Psoas muscle (tissue), 8 donors: Measurements from ENCODE around the gene LDLR. TPM values are rescaled to one million over a fixed set of nuclear protein-coding genes. Genes with fewer than 3 reads are reported as not detected.

Source experiments
- ATAC-seq, 4 donors: fragments of 200-7000 bp; cut with Tn5 transposase; one replicate each; pipeline ENCODE4 v1.9.1; 2020; ENCODE audit warnings: moderate library complexity in 3 of 4, mild to moderate bottlenecking in 2 of 4
- DNase-seq, 2 donors: peaks; one replicate each; pipeline ENCODE4 v3.0.0-alpha.2; 2020
- H3K27ac ChIP-seq: fragments of 200-600 bp; one replicate; pipeline ENCODE4 v1.8.0; 2022
- H3K27me3 ChIP-seq, 3 donors: fragments of 200-600 bp in 1 of 3; one replicate each; pipeline versions ENCODE4 v1.6.1 to v1.8.0; 2013 to 2022; ENCODE audit warnings: low read length in 2 of 3, mild to moderate bottlenecking in 2 of 3, moderate library complexity in 1 of 3; ENCODE audit not compliant: insufficient read depth in 3 of 3
- H3K36me3 ChIP-seq, 2 donors: fragments of 200-600 bp in 1 of 2; one replicate each; pipeline versions ENCODE4 v1.6.1 to v1.8.0; 2013 to 2022; ENCODE audit warnings: low read depth in 1 of 2, mild to moderate bottlenecking in 1 of 2, moderate library complexity in 1 of 2; ENCODE audit not compliant: insufficient read depth in 1 of 2
- H3K4me1 ChIP-seq: fragments of 200-600 bp; one replicate; pipeline ENCODE4 v1.8.0; 2022
- H3K4me3 ChIP-seq: fragments of 200-600 bp; one replicate; pipeline ENCODE4 v1.8.0; 2022; ENCODE audit warnings: mild to moderate bottlenecking
- H3K9me3 ChIP-seq: fragments of 200-600 bp; one replicate; pipeline ENCODE4 v1.8.0; 2022
- CTCF ChIP-seq: fragments of 200-600 bp; IDR thresholded peaks from one replicate; pipeline ENCODE4 v1.8.0; 2022; ENCODE audit warnings: antibody characterized with exemption
- WGBS, 3 donors: extraction: QIAGEN DNeasy Blood & Tissue Kit; methylation state at CpG; one replicate each; pipeline versions ENCODE4 v1.1.6 to v1.1.7; 2013; 5-methylcytosine and 5-hydroxymethylcytosine counted together
- intact Hi-C, 2 donors: fragments of 100-400 bp; cut with DNase I; formaldehyde crosslinking; loops; one replicate each; pipeline versions ENCODE4 v1.11.0 to v1.14.2; 2022
- polyA plus RNA-seq, 3 donors: library from polyadenylated mRNA; stranded (reverse); fragments of 200-250 nt; gene quantifications; one replicate each; pipeline ENCODE4 v1.2.3, GENCODE V29; 2013
- total RNA-seq, 4 donors: library from RNA; stranded (reverse); fragmentation: NEBNext Ultra II Directional in 2 of 4; extraction: Animal tissue kit (Norgen Biotek cat#: 25700) in 2 of 4; gene quantifications; one replicate each; pipeline versions ENCODE4 v1.2.1 to v1.2.4, GENCODE V29; 2021 to 2023
- donor health status: healthy with polysubstance abuse.
- donor health status: DM: no; HTN: no; CAD: no; lungs with moderate emphysema.
- donor health status: Bipolar disorder and iron deficiency.
- donor health status: healthy.
- donor health status: DM: yes; HTN: yes; CAD: no.
- donor health status: DM: no; HTN: no; CAD: no.
- donor health status: DM: no; HTN: no; CAD: no.
- donor health status: DM: yes; HTN: yes; CAD: no.

The LDLR gene
- total and polyA plus RNA-seq, 7 donors, result 1.7 to 10.1 (median 3.4) TPM

GRCh38 chr19:11140896-11141295 lies 51.6 kb downstream of the LDLR start:
- H3K4me3 ChIP-seq, result no peak overlapping the region
- TF ChIP-seq CTCF, result no peak
- no peaks in the 10 kb centered on the region for H3K27me3 ChIP-seq
- DNase-seq (no peak), ATAC-seq (no peak)
- no peak overlapping the region for H3K27ac ChIP-seq
- intact Hi-C loops, result no loop called here
- no peaks in the 10 kb centered on the region for H3K36me3 ChIP-seq
- WGBS, 3 donors, result 92 to 94% (median 93%) methylated on average over 8 to 9 of the region's 9 CpGs
- peaks cover 45% of the 10 kb centered on the region for H3K4me1 ChIP-seq
- H3K9me3 ChIP-seq, result no peaks in the 10 kb centered on the region

DNA sequence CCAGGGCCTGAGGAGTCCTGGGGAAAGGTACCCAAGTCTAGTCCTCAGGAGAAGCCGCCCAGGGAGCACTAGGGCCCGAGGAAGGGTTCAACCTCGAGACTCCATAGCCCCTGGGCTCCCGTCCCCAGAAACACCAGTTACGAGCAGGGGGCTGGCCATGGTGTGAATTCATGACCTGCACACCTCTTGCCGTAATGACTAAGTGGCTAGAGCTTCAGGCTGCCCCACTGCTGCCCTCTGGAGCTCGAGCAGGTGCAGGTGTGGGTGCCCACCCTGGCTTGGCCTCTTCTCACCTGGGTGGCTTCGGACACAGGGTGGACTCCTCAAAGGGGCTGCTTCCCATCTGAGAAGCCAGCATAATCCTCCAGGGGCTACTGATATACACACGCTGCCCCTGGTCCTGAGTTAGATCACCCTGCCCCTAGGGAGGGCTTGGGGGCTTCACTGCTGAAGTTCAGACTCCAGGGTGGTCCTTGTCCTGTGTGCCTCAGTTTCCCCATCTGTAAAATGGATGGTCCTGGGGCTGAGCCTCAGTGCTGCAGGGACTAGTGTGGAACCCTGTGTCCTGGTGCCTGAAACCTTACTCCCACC lies 52.8 kb downstream of the LDLR start:
- 58 to 73% (median 66%) methylated on average over 9 of the region's 9 CpGs for WGBS, 3 donors
- Histone ChIP-seq H3K27ac (peak overlapping the region; percentile 89), H3K4me3 (no peak overlapping the region), H3K4me1 (peaks cover 45% of the 10 kb centered on the region), H3K36me3 (no peaks in the 10 kb centered on the region), H3K9me3 (no peaks in the 10 kb centered on the region), H3K27me3 (no peaks in the 10 kb centered on the region)
- ATAC-seq, result no peak
- DNase-seq, result no peak
- no peak for TF ChIP-seq CTCF
- intact Hi-C loops, result no loop called here

- Histone ChIP-seq H3K27ac (peak overlapping the region; percentile 89), H3K27me3 (no peaks in the 10 kb centered on the region), H3K4me1 (peaks cover 45% of the 10 kb centered on the region), H3K36me3 (no peaks in the 10 kb centered on the region), H3K4me3 (peak overlapping the region; percentile 44), H3K9me3 (no peaks in the 10 kb centered on the region)
- DNase-seq (peak; percentile 93), ATAC-seq (peak; percentile 71 to 79 (median 76))
- 2 to 8% (median 4%) methylated on average over 13 to 22 of the region's 22 CpGs for WGBS, 3 donors
- no peak for TF ChIP-seq CTCF
- intact Hi-C loops, result no loop called here
Observed at GRCh38 chr19:11142528-11143171, 53.4 kb downstream of the LDLR start.

DNA sequence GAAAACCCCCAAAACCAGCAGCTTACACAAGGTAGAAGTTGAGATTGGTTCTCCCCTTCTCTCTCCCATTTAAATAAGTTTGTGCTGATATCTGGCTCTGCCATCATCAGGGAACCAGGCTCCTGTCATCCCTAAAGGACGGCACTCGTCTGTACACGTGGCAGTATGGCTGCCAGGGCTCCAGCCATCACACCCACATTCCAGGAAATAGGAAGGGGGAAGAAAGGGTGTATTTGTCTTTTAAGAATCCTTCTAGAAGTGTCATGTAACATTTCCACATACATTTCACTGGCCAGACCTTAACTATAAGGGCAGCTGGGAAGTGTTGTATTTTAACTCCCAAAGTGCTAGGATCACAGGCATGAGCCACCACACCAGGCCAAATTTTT lies 56.3 kb downstream of the LDLR start:
- Histone ChIP-seq H3K36me3 (no peaks in the 10 kb centered on the region), H3K27ac (no peak overlapping the region), H3K9me3 (no peaks in the 10 kb centered on the region), H3K4me1 (peaks cover 26% of the 10 kb centered on the region), H3K4me3 (no peak overlapping the region), H3K27me3 (no peaks in the 10 kb centered on the region)
- TF ChIP-seq CTCF, result no peak
- DNase-seq (no peak), ATAC-seq (no peak)
- WGBS, 3 donors, result 92 to 97% (median 96%) methylated on average over 3 of the region's 3 CpGs
- intact Hi-C loops, result no loop called here

GRCh38 chr19:11148001-11148400 lies 58.7 kb downstream of the LDLR start:
- no peak for TF ChIP-seq CTCF
- ATAC-seq, result no peak
- Histone ChIP-seq H3K27ac (no peak overlapping the region), H3K4me1 (peaks cover 23% of the 10 kb centered on the region), H3K4me3 (no peak overlapping the region), H3K27me3 (no peaks in the 10 kb centered on the region), H3K9me3 (no peaks in the 10 kb centered on the region), H3K36me3 (no peaks in the 10 kb centered on the region)
- intact Hi-C loops, result no loop called here
- WGBS, 3 donors, result 74 to 81% (median 76%) methylated on average over 14 of the region's 14 CpGs
- no peak for DNase-seq
